MCF 10A (cell line): ENCODE data around the gene N4BP2L2. TPM values are rescaled to one million over a fixed set of nuclear protein-coding genes. Genes with fewer than 3 reads are reported as not detected.

Source experiments
- BruUV-seq: library from RNA; stranded (reverse); fragments of 400-500 nt; replicated peaks from 2 replicates; lab custom pipeline; 2021; lab: Mats Ljungman, UMichigan
- CTCF ChIA-PET: fragments of 300-600 bp; sonication (Branson Sonifier 250); formaldehyde crosslinking; extraction: SDS; loops from one replicate; lab custom pipeline; 2021; ENCODE audit warnings: antibody characterized with exemption, inconsistent platforms; lab: Yijun Ruan, JAX
- POLR2A ChIA-PET: fragments of 300-600, 350-650 bp; sonication (Branson Sonifier 250); formaldehyde crosslinking; extraction: SDS; loops from one replicate; lab custom pipeline; 2020; ENCODE audit warnings: antibody characterized with exemption, inconsistent platforms; lab: Yijun Ruan, JAX
- DNase-seq: peaks from one replicate; pipeline ENCODE4 v3.0.0-alpha.2; 2018; ENCODE audit not compliant: unreplicated experiment
- H3K27ac Mint-ChIP-seq: one replicate; pipeline ENCODE4 v1.8.0; 2022; ENCODE audit warnings: mild to moderate bottlenecking, low read depth, mixed read lengths; ENCODE audit not compliant: unreplicated experiment
- H3K27me3 Mint-ChIP-seq: one replicate; pipeline ENCODE4 v1.8.0; 2022; ENCODE audit warnings: mixed read lengths; ENCODE audit not compliant: insufficient read depth, unreplicated experiment
- H3K36me3 Mint-ChIP-seq: one replicate; pipeline ENCODE4 v1.8.0; 2022; ENCODE audit warnings: mild to moderate bottlenecking, moderate library complexity, mixed read lengths; ENCODE audit not compliant: insufficient read depth, unreplicated experiment
- H3K4me1 Mint-ChIP-seq: one replicate; pipeline ENCODE4 v1.8.0; 2022; ENCODE audit warnings: mixed read lengths; ENCODE audit not compliant: insufficient read depth, unreplicated experiment
- H3K4me3 Mint-ChIP-seq: one replicate; pipeline ENCODE4 v1.8.0; 2022; ENCODE audit warnings: mild to moderate bottlenecking, moderate library complexity, mixed read lengths; ENCODE audit not compliant: unreplicated experiment
- H3K9me3 Mint-ChIP-seq: one replicate; pipeline ENCODE4 v1.8.0; 2022; ENCODE audit warnings: mixed read lengths; ENCODE audit not compliant: unreplicated experiment
- intact Hi-C: fragments of 100-400 bp; cut with micrococcal nuclease; formaldehyde crosslinking; loops from 2 replicates; pipeline ENCODE4 v1.14.1; 2022
- total RNA-seq: library from RNA; stranded (reverse); gene quantifications from 2 replicates; pipeline ENCODE4 v1.2.3, GENCODE V29; 2022
- TF ChIP-seq, protein P1 (sequence below): fragments of 200-600 bp; IDR thresholded peaks from one replicate; pipeline ENCODE4 v1.8.0; 2022; ENCODE audit warnings: antibody characterized with exemption, mild to moderate bottlenecking; ENCODE audit not compliant: unreplicated experiment

The N4BP2L2 gene
- total RNA-seq, 1 experiment from 2014 or later: 113 TPM

DNA sequence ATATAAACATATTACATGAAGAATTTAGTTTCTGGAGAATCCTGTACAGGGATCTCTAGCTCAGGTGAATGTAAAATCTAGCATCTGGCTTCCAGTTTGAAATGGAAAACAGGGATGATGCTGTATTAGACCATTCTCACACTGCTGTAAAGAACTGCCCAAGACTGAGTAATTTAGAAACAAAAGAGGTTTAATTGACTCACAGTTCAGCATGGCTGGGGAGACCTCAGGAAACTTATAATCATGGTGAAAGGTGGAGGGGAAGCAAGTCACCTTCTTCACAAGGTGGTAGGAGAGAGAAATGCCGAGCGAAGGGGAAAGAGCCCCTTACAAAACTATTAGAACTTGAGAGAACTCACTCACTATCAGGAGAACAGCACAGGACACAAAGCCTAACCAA lies 17.0 kb upstream of the N4BP2L2 start:
- intact Hi-C loops: no loop called here
- Mint-ChIP-seq H3K27ac (no peak overlapping the region), H3K27me3 (no peaks in the 10 kb centered on the region), H3K36me3 (no peaks in the 10 kb centered on the region), H3K4me3 (no peak overlapping the region), H3K4me1 (no peaks in the 10 kb centered on the region), H3K9me3 (peaks cover 4% of the 10 kb centered on the region)
- TF ChIP-seq, protein P1, sequence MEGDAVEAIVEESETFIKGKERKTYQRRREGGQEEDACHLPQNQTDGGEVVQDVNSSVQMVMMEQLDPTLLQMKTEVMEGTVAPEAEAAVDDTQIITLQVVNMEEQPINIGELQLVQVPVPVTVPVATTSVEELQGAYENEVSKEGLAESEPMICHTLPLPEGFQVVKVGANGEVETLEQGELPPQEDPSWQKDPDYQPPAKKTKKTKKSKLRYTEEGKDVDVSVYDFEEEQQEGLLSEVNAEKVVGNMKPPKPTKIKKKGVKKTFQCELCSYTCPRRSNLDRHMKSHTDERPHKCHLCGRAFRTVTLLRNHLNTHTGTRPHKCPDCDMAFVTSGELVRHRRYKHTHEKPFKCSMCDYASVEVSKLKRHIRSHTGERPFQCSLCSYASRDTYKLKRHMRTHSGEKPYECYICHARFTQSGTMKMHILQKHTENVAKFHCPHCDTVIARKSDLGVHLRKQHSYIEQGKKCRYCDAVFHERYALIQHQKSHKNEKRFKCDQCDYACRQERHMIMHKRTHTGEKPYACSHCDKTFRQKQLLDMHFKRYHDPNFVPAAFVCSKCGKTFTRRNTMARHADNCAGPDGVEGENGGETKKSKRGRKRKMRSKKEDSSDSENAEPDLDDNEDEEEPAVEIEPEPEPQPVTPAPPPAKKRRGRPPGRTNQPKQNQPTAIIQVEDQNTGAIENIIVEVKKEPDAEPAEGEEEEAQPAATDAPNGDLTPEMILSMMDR: no peak
- BruUV-seq: no TSS peak
- CTCF ChIA-PET: interaction anchor here (0.8 to 1.3 kb wide), 2 partner anchors 11 to 26 kb away, joined by 3 read pairs; no protein-coding TSS in a partner anchor
- POLR2A ChIA-PET: interaction anchor here (1.0 to 1.5 kb wide), 2 partner anchors 18 to 40 kb away, joined by 3 read pairs; no protein-coding TSS in a partner anchor
- no peak for DNase-seq

DNA sequence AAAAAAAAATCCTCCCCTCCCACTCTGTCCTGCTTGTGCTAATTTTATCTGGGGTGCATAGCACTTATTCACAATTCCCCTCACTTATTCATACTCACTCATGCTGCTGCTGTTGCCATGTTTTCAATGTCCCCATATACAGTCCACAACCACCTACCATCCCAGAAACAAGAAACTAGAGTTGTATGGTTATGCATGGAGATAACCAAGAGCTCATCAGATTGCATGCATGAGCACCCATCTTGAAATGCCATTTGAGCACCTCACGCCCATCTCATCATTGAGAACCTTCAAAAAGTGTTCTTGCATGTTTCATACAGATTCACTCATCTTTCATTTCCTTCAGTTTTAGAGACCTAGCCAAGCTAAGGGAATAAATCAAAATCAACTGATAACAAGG lies 15.1 kb upstream of the N4BP2L2 start:
- intact Hi-C loops: no loop called here
- POLR2A ChIA-PET: no interaction called here
- no TSS peak for BruUV-seq
- no peaks in the 10 kb centered on the region for H3K4me1 Mint-ChIP-seq
- H3K27me3 Mint-ChIP-seq: no peaks in the 10 kb centered on the region
- H3K4me3 Mint-ChIP-seq: no peak overlapping the region
- no peaks in the 10 kb centered on the region for H3K36me3 Mint-ChIP-seq
- no peak for DNase-seq
- H3K27ac Mint-ChIP-seq: no peak overlapping the region
- CTCF ChIA-PET: interaction anchor here (0.6 to 1.4 kb wide), 2 partner anchors 26 to 115 kb away, joined by 3 to 4 read pairs; no protein-coding TSS in a partner anchor
- TF ChIP-seq, protein P1: no peak
- no peaks in the 10 kb centered on the region for H3K9me3 Mint-ChIP-seq

DNA sequence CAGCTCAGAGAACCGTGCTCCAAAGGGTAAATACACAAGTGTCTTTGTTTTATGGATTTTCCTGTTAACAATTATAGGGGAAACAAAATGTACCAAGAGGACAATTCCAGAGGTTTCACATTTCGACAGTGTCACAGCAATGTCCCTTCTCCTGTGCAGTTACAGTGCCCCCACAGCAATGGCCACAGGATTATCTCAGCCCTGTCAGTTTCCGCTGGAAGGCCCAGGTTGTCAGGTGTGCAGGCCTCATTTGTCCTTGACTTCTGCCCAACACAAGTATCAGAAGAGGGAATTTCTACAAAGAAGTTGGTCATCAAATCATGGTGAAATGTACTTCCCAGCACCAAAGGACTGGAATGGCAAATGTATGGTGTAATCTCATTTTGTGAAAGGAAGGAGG lies 11.2 kb upstream of the N4BP2L2 start:
- no peaks in the 10 kb centered on the region for H3K9me3 Mint-ChIP-seq
- ChIA-PET CTCF (no interaction called here), POLR2A (interaction anchor here (0.5 kb wide), 1 partner anchor 37 kb away, joined by 3 read pairs; no protein-coding TSS in a partner anchor)
- no peaks in the 10 kb centered on the region for H3K4me1 Mint-ChIP-seq
- H3K4me3 Mint-ChIP-seq: no peak overlapping the region
- H3K27me3 Mint-ChIP-seq: no peaks in the 10 kb centered on the region
- no peak overlapping the region for H3K27ac Mint-ChIP-seq
- intact Hi-C loops: no loop called here
- TF ChIP-seq, protein P1: no peak
- no peaks in the 10 kb centered on the region for H3K36me3 Mint-ChIP-seq
- BruUV-seq: no TSS peak
- no peak for DNase-seq

DNA sequence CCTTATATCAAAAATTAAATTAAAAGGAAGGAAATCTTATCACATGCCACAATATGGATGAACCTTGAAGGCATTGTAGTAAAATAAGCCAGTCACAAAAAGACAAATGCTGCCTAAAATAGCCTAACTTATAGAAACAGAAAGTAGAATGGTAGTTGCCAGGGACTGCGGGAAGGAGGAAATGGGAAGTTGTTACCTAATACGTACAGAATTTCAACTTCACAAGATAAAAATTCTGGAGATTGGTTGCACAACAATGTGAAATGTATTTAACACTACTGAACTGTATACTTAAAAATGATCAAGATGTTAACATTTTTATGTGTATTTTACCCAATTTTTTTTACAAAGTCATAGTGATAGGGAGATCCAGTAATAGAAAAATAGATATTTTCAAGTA lies 10.2 kb upstream of the N4BP2L2 start:
- intact Hi-C loops: no loop called here
- Mint-ChIP-seq H3K27me3 (no peaks in the 10 kb centered on the region), H3K4me1 (no peaks in the 10 kb centered on the region), H3K4me3 (no peak overlapping the region), H3K9me3 (no peaks in the 10 kb centered on the region), H3K27ac (no peak overlapping the region), H3K36me3 (no peaks in the 10 kb centered on the region)
- CTCF ChIA-PET: no interaction called here
- BruUV-seq: no TSS peak
- POLR2A ChIA-PET: no interaction called here
- TF ChIP-seq, protein P1: no peak
- peak; percentile 26 for DNase-seq
